Stimulated activated CD8-positive, alpha-beta memory T cell treated with anti-CD3 and anti-CD28 coated beads, Interleukin-7, amount 100 ng/mL, for 4 hours (primary cell): ENCODE data around the gene MED12L.
"Not testable (repeated sequence)": the region's sequence is repeated elsewhere in the genome, so short reads cannot be mapped to it uniquely, and the experiment has no call there.

ENCODE experiments used
- DNase-seq, 2 donors: peaks; one replicate each; pipeline ENCODE4 v3.0.0-alpha.2; 2020; ENCODE audit warnings: low read depth in 2 of 2

MED12L gene, protein sequence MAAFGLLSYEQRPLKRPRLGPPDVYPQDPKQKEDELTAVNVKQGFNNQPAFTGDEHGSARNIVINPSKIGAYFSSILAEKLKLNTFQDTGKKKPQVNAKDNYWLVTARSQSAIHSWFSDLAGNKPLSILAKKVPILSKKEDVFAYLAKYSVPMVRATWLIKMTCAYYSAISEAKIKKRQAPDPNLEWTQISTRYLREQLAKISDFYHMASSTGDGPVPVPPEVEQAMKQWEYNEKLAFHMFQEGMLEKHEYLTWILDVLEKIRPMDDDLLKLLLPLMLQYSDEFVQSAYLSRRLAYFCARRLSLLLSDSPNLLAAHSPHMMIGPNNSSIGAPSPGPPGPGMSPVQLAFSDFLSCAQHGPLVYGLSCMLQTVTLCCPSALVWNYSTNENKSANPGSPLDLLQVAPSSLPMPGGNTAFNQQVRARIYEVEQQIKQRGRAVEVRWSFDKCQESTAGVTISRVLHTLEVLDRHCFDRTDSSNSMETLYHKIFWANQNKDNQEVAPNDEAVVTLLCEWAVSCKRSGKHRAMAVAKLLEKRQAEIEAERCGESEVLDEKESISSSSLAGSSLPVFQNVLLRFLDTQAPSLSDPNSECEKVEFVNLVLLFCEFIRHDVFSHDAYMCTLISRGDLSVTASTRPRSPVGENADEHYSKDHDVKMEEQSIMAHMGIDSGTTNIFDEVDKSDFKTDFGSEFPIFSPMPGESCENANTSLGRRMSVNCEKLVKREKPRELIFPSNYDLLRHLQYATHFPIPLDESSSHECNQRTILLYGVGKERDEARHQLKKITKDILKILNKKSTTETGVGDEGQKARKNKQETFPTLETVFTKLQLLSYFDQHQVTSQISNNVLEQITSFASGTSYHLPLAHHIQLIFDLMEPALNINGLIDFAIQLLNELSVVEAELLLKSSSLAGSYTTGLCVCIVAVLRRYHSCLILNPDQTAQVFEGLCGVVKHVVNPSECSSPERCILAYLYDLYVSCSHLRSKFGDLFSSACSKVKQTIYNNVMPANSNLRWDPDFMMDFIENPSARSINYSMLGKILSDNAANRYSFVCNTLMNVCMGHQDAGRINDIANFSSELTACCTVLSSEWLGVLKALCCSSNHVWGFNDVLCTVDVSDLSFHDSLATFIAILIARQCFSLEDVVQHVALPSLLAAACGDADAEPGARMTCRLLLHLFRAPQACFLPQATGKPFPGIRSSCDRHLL (N-terminal part only)

DNA sequence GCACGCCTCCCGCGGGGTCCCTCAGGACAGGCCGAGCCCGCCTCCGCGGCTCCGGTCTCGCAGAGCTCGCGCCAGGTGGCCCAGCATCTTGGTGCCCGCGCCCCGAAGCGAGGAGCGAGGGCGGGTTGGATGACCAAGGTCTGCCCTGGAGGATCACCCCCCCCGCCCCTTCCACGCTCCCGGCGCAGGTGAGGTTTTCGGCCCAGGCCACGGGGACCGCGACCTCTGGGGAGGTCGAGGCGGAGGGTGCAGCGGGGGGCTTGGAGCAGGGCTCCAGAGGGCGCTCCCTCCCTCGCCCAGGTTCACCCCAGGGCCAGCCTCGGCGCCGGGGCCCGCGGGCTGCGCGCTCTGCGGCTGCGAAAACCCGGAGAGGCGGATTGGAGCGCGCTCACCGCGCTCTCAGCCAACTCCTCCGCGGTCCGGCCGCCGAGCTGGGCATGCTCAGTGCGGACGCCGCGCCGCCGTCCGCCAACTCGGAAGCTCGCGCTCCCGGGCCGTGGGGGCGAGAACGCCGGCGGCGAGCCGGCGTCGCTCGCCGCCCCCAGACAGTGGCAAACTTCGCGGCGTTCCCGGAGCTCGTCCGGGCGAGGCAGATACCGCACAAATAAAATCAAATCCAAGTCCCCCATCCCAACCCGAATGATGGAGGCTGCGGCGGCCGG, at the start of gene MED12L:
Gene MED12L (plus strand): TSS at position 438 of the 662 bp plus-strand sequence. CDS start 1,263 bp downstream, outside the sequence.
- peak in 1 of 2 donors; percentile 47 for DNase-seq

DNA sequence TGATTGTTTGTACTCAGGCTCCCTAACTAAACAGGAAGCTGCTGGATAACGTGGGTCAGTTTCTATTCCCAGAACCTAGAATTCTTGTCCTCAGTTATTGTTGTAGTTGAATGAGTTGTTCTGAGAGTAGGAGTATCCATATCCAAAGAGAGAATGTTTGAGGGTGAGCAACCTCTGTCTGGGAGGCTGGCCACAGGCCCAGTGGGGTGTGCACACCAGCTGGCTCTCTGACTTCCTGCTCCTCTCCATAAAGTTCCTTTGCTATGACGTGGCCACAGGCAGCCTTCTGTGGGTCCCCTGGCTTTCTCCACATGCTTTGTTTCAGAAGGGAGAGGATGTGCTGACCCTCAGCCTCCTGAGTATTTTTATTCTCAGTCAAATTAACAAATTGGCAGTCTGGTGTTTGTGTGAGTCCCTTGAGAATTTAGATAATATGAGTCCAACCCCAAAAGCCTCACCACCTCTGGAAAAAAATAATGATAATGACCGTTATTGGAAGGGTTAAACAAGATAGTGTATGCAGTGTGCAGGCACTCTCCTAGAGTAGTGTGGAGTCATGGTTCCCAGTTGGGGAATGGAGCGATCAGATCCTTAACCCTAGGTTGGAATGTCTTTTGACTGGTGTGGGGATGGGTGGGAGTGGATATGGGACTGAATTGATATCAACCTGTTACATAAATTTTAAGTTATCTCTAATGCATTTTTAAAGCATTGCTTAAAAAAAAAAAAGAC, 47.6 kb upstream of the MED12L start:
- no peak for DNase-seq

DNA sequence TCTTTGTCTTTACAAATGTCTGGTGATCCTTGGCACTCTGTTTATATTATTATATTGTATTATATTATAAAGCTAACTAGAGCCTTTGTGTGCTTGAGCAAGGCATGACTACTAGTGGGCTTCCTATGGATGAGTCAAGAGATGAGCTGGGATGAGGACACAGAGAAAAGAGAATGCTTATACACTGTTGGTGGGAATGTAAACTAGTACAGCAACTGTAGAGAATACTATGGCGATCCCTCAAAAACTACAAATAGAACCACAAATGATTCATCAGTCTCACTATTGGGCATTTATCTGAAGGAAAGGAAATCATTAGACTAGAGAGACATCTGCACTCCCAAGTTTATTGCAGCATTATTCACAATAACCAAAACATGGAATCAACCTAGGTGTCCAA, 40.8 kb upstream of the MED12L start:
- DNase-seq, result no peak

DNA sequence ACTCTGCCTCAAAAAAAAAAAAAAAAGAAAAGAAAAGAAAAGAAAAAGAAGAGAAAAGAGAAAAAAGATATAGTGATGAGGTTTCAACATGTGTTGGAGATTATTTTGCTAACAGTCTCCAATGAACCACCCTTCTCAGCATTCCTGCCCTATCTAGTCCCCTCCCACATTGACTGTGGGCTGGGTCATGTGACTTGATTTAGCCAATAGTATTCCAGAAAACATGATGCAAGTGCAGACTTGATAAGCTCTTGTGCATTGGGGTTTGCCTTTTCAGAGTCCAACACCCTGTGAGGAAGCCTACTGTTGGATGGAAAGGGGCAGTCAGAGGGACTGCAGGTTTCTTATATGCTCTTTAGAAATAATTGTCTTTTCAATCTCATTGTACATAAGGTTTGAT, 37.8 kb upstream of the MED12L start:
- no peak for DNase-seq

DNA sequence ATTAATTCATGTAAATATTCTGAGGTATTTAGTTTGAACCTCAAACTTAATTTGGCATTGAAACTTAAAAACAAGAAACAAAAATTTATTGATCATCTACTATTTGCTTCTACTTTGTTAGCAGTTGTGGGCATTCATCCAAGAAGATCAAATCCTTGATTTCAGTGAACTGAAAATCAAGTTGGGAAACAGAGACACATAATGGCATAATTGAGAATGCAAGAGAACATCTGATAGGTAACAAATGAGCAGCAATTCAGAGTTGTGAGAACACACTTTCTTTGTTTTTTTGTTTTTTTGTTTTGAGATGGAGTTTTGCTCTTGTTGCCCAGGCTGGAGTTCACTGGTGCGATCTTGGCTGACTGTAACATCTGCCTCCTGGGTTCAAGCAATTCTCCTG, 33.9 kb upstream of the MED12L start:
- DNase-seq, result no peak

DNA sequence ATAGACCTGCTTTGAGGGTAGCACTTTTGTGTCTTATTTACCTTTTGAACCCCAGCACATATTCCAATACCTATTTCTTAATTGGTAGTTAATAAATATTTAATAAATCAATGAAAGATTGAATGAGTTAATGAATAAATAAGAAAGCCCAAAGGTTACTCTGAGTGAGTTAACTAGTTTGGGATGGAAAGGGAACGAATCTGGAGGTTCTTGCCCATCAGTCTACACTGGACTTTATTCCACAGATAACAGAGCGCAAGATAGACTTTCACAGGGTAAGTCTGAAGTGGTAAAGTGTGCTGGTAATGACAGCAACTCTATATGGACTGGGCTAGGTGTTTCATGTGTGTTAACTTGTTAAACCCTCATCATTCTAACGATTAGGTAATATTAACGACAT, 33.1 kb upstream of the MED12L start:
- no peak for DNase-seq

DNA sequence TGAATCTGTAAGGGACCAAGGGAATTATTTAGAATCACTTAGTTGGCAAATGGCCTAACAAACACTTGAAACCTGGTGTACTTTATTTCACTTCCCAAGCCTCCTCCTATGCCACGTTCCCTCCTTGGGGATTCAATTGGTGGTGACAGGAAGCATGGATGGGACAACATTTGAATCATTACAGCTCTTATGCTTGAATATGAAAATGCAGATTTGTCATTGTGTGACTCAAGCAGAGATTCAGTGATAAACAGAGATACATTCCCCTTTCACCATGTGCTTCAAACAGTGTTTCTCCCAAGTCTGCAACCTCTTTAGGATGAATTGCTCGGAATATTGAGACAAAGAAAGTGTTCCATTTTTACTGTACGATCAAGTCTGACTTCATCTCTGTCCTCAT, 32.7 kb upstream of the MED12L start:
- no peak for DNase-seq

DNA sequence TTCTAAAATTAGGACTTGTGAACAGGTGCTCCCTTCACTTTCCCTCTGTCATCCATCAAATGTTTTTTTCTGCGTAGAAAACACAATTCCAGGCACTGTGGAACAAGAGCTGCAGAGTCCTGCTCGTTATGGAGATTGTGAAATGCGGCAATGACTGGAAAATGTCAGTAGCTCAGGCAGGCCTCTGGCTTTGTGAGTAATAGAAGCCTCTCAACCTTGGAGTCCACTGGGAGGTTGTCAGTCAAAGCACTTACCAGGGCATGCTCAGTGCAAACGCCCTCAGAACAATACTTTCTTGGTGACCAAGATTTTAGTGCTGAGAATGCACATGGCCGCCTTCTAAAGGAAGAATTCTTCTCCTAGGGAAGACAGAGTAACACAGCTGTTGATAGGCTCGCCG, 26.7 kb upstream of the MED12L start:
- DNase-seq, result no peak

DNA sequence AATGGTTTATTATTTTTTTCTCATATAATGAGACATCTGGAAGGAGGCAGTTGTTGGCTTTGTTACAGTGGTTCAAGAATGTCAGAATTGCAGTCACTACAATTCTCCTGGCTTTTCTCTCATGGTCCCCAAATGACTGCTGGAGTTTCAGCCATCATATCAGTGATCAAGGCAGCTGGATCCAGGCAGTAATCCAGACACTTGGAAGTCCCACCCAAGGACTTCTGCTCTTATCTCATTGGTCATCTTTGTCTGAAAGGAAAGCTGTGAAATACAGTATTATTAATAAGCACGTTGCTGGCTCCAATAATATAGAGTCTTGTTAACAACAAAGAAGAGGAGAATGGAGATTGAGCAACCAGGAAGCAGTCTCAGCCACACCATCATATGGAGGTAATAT, 22.9 kb upstream of the MED12L start:
- no peak for DNase-seq

DNA sequence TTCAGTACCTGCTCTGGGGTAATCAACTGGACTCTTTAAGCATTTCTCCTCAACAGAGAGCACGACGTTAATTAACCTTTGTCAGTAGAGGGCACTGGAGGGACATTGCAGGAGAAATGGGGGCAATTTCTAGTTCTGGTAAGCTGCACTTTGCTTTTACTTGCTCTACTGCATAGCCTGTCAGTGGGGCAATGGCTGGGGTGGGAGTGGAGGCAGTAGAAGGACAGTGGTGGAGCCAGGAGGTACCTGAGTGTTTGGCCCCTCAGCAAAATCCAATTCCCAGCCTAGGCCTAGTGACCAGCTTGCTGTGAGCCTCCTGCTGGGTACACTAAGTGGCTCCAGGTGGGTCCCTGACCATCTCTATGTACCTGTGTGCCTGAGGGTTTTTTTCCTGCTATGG, 18.3 kb upstream of the MED12L start:
- DNase-seq, result no peak

DNA sequence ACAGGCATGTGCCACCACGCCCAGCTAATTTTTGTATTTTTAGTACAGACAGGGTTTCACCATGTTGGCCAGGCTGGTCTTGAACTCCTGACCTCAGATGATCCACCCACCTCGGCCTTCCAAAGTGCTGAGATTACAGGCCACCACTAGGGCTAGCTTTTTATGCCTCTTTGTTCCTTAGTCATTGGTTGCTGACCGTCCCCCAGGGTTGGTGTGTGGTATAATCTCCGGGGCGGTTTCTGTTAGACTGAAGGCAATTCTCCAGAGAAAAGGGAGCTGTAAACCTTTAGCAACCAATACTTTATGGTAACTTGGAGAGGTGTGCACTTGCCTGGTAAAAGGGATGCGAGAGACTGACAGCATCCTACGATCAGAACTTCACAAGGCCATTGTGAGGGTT, 12.6 kb upstream of the MED12L start:
- DNase-seq, result not testable (repeated sequence)

DNA sequence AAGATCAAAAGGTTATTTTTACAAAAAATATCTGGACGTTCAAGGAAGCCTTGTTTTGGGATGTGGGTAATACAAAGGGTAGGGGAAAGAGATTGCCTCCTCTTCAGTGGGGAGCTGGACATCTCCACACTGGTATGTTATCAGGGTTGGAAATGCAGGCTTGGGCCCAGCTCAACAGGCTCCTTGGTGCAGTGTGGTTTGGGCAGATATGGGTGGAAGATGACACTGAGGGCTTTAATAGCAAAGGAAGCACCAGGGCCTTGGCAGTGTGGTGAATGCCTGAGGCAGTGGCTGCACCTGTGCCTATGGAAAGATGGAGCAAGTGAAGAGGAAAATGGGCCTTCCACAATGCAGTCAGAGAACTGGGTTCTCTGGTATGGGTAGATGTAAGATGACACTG, 11.2 kb upstream of the MED12L start:
- no peak for DNase-seq

DNA sequence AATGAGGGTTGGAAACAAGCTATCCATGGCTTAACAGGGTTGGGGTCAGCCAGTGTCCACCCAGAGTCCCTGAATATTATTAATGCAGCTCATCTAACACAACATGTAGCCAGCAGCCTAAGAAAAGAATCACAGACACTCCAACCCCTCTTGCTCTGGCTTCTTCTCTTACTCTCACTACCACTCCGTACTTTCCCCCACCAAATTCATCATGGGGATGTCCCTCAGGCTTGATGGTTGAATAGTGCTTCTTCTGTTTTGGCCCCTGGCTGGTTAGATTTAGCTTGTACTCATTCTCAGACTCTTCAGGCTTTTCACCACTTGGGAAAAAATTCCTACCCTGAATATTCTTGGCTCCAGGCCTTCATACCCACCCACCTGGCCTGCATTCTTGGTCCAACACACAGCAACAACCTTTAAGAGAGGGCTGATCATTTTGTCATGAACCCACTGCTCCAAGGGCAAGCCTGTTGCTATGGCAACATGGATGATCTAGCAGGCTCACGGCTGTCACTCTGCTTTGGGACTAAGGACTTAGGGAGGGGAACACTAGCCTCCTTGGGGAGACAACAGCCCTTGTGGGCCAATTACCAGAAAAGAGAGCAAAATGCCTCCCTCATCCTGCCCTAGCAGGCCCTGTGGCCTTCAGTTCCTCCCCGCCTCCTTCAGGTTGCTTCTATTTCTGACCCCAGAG, 9.4 kb upstream of the MED12L start:
- DNase-seq, result no peak

DNA sequence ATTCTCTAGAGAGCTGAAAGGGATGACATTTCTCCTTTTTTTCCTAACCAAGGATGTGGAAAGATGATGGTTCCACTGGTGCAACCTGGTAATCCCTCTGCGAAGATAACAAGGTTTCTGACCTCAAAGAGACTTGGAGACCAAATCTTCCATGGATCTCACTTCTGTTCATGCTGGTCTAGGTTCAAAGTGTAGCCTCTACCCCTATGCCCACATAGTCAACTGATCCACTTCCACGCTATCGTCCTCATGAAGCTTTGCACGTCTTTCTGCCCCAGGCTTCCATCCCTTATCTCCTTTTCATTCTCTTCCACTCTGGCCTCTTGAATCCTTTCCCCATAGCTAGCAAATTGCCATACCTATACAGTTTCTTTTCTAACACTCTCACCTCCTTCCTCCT, 8.8 kb upstream of the MED12L start:
- no peak for DNase-seq

DNA sequence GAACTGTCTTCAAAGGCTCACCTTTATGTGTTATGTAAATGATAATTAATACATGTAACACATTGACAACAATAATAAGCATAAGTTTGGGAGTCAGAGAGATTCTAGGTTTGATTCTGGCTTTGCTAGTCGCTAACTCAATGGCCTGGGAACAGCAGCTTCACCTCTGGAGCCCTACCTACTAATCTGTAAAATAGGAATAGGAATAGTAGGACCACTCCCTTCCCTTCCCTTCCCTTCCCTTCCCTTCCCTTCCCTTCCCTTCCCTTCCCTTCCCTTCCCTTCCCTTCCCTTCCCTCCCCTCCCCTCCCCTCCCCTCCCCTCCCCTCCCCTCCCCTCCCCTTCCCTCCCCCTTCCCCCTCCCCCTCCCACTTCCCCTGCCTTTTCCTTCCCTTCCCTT, 4.4 kb upstream of the MED12L start:
- DNase-seq, result not testable (repeated sequence)

DNA sequence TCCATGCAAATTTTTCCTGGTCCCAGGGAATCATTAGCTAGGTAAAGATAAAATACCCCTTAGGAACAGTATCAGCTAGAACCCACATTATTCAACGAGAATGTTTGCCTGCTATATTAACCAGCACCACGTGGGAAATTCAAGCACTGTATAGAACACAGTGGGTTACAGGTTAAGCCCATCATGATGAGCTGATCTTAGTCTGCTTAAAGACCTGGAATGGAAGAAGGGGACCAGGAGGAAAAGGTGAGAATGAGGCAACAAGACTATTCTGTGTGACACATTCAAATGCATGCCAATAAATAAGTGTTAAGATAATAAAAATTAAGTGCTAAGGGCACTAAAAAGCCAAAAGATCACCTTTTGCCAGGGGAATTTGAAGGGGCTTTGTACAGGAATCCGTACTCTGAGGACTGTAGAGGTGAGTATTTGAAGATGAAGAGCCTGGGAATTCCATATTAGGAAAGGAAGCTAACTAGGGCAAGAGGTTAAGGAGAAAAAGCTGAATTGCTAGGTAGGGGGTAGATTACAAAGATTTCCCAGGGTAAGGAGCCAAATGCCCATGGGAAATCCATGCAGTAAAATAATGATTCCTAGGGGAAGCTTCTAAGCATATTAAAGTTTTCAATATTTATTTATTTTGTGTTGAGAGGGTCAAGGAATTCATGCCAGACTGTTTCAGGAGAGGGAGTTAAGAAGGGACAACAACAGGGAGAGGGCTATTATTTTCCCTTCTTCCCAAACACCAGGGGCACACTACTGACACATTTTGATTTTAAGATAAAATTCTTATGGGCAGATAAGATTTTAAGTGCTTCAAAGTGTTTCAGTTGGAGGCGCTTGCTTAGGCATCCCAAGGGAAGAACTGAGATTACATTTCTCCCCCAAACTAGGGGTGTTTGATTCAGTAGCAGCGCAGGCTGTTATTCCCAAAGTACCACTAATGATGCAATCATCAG, 2.3 kb upstream of the MED12L start:
- DNase-seq, result no peak

DNA sequence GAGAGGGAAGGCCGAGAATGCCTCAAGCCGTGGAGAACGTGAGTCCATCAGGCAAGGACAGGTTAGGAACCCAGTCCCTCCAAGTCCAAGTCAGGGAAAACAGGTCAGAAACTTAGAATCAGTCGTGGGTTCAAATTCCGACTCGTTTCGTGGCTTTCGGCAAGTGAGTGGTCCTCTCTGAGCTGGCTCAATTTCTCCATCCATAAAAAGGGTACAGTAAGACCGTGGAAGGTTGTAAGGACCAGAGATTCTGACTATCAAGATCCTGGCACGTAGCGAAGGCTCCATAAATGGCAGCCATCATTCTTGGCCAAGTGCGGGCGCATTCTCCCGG, 604 bp upstream of the MED12L start:
- DNase-seq, result no peak

DNA sequence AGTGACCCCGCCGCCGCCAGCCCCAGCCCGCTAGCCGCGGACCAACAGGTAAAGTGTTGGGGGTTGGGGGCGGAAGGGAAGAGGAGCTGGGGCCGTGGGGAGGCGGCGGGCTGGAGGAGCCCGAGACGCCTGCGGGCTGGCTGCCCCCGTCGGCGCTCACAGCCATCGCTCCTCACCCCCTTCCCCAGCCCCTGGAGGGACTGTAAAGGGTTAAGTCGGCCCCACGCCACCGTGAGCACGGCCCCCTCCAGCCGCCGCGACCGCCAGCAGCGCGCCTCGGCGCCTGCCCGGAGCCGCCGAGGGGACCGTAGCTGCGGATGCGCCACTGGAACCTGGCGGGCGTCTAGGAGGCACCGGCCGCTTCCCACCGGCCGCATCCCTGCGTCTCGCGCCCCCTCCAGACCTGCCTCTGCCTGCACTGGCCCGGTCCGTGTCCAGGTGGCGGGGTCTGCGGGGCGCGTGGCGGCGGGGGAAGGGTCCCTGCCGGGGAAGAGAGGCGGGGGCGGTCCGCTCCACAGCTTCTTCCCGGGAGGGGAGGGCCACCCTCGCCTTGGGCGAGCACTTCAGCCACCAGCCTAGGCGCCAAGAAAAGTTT, 522 bp downstream of the MED12L start:
- peak in 1 of 2 donors; percentile 2 for DNase-seq
